ENCODE data around the gene KCNMA1. TPM values are rescaled to one million over a fixed set of nuclear protein-coding genes. Genes with fewer than 3 reads are reported as not detected.

KCNMA1 gene
- polyA plus RNA-seq, 1 experiment, result 21.4 TPM

DNA sequence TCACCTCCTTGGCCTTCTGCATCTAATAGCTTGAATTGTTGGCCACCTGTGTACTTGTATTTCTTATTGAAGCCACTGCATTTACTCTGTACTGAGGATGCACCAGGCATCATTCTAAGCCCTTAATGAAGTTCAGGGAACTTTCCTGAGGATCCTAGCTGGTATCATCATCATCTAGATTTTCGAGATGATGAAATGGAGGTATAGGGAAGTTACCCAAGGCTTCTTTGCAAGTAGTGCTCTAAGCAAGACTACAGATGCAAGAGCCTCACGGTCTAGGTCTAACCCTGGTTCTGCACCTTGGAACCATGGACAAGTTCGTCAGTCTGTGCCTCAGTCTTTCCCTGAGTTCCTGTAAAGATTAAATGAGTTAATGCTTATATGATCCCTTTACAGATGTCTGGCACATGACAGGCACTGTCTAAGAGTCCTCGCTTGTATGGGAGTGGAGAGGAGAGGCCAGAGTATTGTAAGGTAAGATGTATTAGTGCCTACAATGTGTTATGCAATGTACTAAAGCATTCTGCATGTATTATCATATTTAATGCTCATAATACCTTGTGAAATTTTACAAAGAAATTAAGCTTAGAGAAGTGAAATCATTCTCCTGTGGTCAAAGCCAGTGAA is 145.1 kb downstream of the KCNMA1 start:
- CTCF ChIA-PET, result interaction anchor here (0.6 kb wide), 1 partner anchor 307 kb away, joined by 3 read pairs; no protein-coding TSS in a partner anchor

DNA sequence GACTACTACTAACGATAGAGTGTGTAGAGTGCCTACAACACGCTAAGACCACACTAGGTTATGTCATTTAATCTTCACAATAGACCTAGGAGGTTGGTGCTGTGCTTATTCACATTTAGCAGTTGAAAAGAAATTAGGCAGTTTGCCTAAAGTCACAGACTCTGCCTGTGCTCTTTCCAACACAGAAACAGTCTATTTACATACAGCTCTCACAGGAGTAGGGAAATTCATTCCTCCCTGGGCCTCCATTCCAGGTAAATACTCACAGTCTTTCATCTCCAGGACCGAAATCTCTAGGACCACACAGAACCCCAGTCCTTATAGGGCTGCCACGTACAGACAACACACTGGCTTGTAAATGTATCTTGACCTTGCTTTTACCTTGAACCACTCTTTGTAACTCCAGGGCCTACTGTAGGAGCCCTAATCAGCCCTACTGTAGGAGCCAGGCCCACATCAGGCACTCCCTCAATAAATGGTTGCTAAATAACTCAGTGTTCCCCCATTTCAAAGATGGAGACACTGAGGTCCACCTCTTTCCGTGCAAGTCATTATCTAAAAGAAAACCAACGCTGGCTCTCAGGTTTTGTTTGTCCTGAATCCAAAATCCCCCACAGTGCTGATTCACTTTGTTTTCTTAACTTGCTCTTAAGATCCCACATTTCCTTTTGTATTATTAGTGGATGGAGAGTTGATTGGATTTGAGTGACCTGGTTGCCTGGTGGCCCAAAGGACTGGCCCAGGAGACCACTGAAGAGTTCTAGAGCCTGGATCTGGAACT is 146.9 kb downstream of the KCNMA1 start:
- no peaks in the 10 kb centered on the region for H3K27me3 ChIP-seq (ENCODE audit: control insufficient read depth, insufficient read depth, low read length)
- no peak for DNase-seq (ENCODE audit: low read depth)
- ChIA-PET CTCF (no interaction called here), POLR2A (no interaction called here)
- no peak overlapping the region for H3K4me3 ChIP-seq (ENCODE audit: low read depth, low read length)
- TF ChIP-seq, protein P1, sequence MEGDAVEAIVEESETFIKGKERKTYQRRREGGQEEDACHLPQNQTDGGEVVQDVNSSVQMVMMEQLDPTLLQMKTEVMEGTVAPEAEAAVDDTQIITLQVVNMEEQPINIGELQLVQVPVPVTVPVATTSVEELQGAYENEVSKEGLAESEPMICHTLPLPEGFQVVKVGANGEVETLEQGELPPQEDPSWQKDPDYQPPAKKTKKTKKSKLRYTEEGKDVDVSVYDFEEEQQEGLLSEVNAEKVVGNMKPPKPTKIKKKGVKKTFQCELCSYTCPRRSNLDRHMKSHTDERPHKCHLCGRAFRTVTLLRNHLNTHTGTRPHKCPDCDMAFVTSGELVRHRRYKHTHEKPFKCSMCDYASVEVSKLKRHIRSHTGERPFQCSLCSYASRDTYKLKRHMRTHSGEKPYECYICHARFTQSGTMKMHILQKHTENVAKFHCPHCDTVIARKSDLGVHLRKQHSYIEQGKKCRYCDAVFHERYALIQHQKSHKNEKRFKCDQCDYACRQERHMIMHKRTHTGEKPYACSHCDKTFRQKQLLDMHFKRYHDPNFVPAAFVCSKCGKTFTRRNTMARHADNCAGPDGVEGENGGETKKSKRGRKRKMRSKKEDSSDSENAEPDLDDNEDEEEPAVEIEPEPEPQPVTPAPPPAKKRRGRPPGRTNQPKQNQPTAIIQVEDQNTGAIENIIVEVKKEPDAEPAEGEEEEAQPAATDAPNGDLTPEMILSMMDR (IDR thresholded peaks at IDR 0.05; ENCODE audit: insufficient read depth, low read depth, low read length), result no peak
- H3K36me3 ChIP-seq (ENCODE audit: control insufficient read depth, insufficient read depth, low read length), result no peaks in the 10 kb centered on the region

More for the DNA sequence above, 145.1 kb downstream of the KCNMA1 start:
- no peaks in the 10 kb centered on the region for H3K27me3 ChIP-seq (ENCODE audit: control insufficient read depth, insufficient read depth, low read length)
- no peaks in the 10 kb centered on the region for H3K36me3 ChIP-seq (ENCODE audit: control insufficient read depth, insufficient read depth, low read length)
- TF ChIP-seq, protein P1 (IDR thresholded peaks at IDR 0.05; ENCODE audit: insufficient read depth, low read depth, low read length), result no peak
- H3K4me3 ChIP-seq (ENCODE audit: low read depth, low read length), result no peak overlapping the region
- POLR2A ChIA-PET, result no interaction called here
- no peak for DNase-seq (ENCODE audit: low read depth)

DNA sequence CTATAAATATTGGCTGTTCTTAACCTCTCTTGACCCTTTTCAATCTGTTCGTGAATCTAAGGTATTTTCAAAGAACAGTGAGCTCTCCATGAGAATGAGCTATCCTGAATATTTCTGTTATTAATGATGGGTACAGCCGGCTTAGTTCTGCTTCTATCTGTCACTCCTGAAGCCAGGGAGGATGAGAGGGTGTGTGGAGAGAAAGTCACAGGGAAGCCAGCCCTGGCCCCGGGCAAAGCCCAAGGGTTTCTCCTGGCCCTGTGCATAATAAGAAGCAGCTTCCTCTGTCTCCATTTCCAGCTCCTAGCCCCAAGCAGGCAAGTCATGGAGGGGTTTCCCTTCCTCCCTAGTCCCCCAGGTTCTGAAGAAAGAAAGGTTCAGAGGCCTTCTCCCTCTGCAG is 151.1 kb downstream of the KCNMA1 start:
- POLR2A ChIA-PET, result no interaction called here

DNA sequence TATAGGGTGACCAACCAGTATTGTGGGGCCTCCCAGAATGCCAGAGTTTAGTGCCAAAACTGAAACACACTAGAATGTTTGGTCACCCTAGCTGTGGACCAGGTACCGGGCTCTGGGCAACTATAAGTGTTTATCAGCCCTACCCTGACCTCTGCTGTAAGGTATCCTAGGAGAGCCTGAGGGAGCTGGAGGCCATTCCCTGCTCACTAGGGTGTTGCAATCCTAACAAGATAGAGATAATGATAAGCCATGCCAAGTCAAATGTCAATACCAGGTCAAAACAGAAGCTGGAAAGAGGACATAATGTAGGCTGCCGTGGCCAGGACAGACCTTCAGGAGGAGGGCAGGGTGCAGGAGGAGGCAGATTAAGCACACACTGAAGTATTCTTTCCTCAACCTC is 151.8 kb downstream of the KCNMA1 start:
- Histone ChIP-seq H3K4me3 (ENCODE audit: low read depth, low read length) (no peak overlapping the region), H3K27me3 (ENCODE audit: control insufficient read depth, insufficient read depth, low read length) (no peaks in the 10 kb centered on the region), H3K36me3 (ENCODE audit: control insufficient read depth, insufficient read depth, low read length) (no peaks in the 10 kb centered on the region)
- ChIA-PET POLR2A (no interaction called here), CTCF (interaction anchor here (0.5 to 1.1 kb wide), 5 partner anchors 11 to 312 kb away, joined by 3 to 4 read pairs (median 3); no protein-coding TSS in a partner anchor)
- no peak for DNase-seq (ENCODE audit: low read depth)
- TF ChIP-seq, protein P1 (IDR thresholded peaks at IDR 0.05; ENCODE audit: insufficient read depth, low read depth, low read length), result no peak

More for the DNA sequence above, 151.1 kb downstream of the KCNMA1 start:
- H3K27me3 ChIP-seq (ENCODE audit: control insufficient read depth, insufficient read depth, low read length), result no peaks in the 10 kb centered on the region
- CTCF ChIA-PET, result interaction anchor here (0.5 to 1.1 kb wide), 6 partner anchors 8 to 313 kb away, joined by 3 read pairs; partner anchors contain the start of gene KCNMA1
- TF ChIP-seq, protein P1 (IDR thresholded peaks at IDR 0.05; ENCODE audit: insufficient read depth, low read depth, low read length), result no peak
- no peak overlapping the region for H3K4me3 ChIP-seq (ENCODE audit: low read depth, low read length)
- DNase-seq (ENCODE audit: low read depth), result no peak
- no peaks in the 10 kb centered on the region for H3K36me3 ChIP-seq (ENCODE audit: control insufficient read depth, insufficient read depth, low read length)

DNA sequence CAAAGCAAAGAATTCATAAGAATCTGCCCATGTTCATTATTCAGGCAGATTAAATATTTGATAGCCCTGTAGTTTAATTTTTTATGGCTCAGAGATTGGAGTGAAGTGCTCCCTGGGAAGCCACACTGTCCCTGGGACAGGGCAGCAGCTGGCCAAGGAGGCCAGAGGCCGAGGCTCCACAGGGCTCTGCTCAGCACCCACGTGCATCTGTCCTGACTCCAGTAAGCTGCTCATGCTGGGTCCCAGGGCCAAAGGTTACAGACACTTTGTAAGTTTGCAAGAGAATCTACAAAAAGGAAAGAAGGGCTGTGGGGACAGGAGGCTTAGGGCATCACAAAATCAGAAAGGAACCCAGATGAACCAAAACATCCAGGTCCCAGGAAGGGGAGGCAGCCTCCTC is 155.5 kb downstream of the KCNMA1 start:
- Histone ChIP-seq H3K4me3 (ENCODE audit: low read depth, low read length) (no peak overlapping the region), H3K27me3 (ENCODE audit: control insufficient read depth, insufficient read depth, low read length) (no peaks in the 10 kb centered on the region), H3K36me3 (ENCODE audit: control insufficient read depth, insufficient read depth, low read length) (no peaks in the 10 kb centered on the region)
- CTCF ChIA-PET, result interaction anchor here (1.3 kb wide), 1 partner anchor 12 kb away, joined by 3 read pairs; no protein-coding TSS in a partner anchor
- TF ChIP-seq, protein P1 (IDR thresholded peaks at IDR 0.05; ENCODE audit: insufficient read depth, low read depth, low read length), result no peak
- no peak for DNase-seq (ENCODE audit: low read depth)
- POLR2A ChIA-PET, result no interaction called here
